ENCODE results near the gene IL16.

IL16 gene

DNA sequence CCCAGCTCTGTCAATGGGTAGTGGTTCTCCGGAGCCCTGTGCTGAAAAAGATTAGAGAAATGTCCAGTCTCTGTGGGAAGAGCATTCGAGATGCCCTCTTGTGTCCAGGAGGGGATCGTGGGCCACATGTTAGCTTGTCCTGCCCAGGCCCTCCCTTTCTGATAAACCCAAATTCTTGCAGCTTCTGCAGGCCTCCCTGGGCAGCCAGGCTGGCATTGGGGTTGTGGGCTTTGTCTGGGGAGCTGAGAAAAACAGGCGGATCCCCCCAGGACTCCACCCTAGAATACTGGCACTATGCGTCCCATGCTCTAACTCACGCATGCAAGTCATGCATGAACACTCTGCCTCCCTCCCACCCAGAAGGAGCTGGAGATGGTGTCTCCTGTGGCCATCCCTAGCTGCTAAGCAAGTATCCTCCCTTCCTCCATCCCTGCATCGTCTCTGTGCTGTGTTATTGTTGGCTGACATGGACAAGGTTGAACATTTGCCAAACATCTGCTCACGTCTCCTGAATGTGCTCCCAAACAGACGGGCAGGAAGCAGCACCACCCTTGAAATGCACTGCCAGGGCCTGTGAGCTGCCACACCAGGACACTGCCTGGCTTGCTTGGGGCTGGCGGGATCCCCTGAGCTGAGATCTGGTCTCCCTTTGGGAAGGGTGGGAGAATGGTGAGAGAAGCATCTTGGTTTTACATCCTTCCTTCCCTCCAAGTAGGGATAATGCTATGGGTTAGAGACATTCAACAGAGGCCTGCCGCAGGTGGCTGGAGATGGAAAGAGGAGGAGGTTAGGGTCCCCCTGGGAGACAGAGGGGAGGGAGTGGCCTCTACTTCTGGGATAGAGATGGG is 36.1 kb upstream of the IL16 start:
- no peak overlapping the region for H3K9ac ChIP-seq (ENCODE audit: low read depth in 1 of 2, low read length in 2 of 2)
- no peaks in the 10 kb centered on the region for H3K27me3 ChIP-seq (ENCODE audit: control insufficient read depth in 1 of 2, insufficient read depth in 2 of 2, low read length in 2 of 2)
- H3K36me3 ChIP-seq (ENCODE audit: control insufficient read depth in 1 of 2, insufficient read depth in 2 of 2, low read length in 2 of 2), result no peaks in the 10 kb centered on the region
- H3K4me3 ChIP-seq (ENCODE audit: low read depth in 1 of 2, low read length in 2 of 2), result no peak overlapping the region
- no peaks in the 10 kb centered on the region for H3K9me3 ChIP-seq (ENCODE audit: control insufficient read depth in 1 of 2, low read length in 2 of 2)
- H3K27ac ChIP-seq (ENCODE audit: low read depth, low read length), result no peak overlapping the region
- H3K4me1 ChIP-seq (ENCODE audit: control insufficient read depth in 1 of 2, insufficient read depth in 2 of 2, low read length in 2 of 2), result peaks cover 0 to 3% of the 10 kb centered on the region in 2 donors

DNA sequence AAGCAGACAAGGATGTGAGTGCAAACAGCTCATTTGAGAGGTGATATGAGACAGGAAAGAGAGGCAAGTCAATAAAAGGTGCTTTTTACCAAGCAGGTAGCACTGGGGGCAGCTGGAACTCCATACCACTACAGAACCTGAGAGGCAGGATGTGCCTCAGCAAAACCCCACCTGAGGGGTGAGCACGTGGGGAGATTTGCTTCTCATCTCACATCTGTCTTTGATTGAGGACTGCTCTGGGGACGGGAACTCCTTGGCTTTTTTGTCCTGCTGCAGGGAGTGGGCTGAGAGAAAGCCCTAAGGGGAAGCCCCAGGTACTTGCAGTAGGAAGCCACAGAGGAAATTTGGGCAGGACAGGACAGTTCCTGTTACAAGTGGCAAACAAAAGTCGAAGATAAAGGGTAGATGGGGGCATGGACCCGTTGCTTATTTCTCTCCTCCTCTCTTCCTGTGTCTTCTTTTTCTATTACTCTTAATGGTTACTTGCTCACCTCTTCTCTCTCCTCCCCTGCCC is 35.5 kb upstream of the IL16 start:
- Histone ChIP-seq H3K4me3 (ENCODE audit: low read depth in 1 of 2, low read length in 2 of 2) (no peak overlapping the region), H3K36me3 (ENCODE audit: control insufficient read depth in 1 of 2, insufficient read depth in 2 of 2, low read length in 2 of 2) (no peaks in the 10 kb centered on the region), H3K4me1 (ENCODE audit: control insufficient read depth in 1 of 2, insufficient read depth in 2 of 2, low read length in 2 of 2) (peaks cover 0 to 3% of the 10 kb centered on the region in 2 donors), H3K9me3 (ENCODE audit: control insufficient read depth in 1 of 2, low read length in 2 of 2) (no peaks in the 10 kb centered on the region), H3K27ac (ENCODE audit: low read depth, low read length) (no peak overlapping the region), H3K9ac (ENCODE audit: low read depth in 1 of 2, low read length in 2 of 2) (no peak overlapping the region), H3K27me3 (ENCODE audit: control insufficient read depth in 1 of 2, insufficient read depth in 2 of 2, low read length in 2 of 2) (no peaks in the 10 kb centered on the region)

DNA sequence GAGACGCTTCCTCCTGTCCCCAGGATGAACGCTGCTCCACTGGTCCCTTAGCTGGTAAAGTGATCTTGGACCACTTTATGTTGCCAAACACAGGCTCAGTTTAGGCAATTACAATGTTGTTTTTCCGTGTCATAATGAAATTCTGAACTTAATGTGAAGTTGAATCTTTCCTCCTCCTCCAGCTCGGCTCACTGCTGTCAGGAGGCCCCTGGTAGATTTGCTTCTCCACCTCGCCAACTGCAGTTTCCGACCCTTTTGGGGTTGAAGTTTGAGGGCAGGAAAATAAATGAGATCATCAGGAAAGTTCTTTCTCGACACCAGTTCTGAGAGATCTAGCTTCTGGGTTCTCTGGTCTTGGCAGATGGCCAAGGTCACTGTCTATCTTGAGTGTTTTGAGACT is 34.8 kb upstream of the IL16 start:
- Histone ChIP-seq H3K9ac (ENCODE audit: low read depth in 1 of 2, low read length in 2 of 2) (no peak overlapping the region), H3K27me3 (ENCODE audit: control insufficient read depth in 1 of 2, insufficient read depth in 2 of 2, low read length in 2 of 2) (no peaks in the 10 kb centered on the region), H3K4me3 (ENCODE audit: low read depth in 1 of 2, low read length in 2 of 2) (no peak overlapping the region), H3K4me1 (ENCODE audit: control insufficient read depth in 1 of 2, insufficient read depth in 2 of 2, low read length in 2 of 2) (peaks cover 0 to 3% of the 10 kb centered on the region in 2 donors), H3K9me3 (ENCODE audit: control insufficient read depth in 1 of 2, low read length in 2 of 2) (no peaks in the 10 kb centered on the region), H3K36me3 (ENCODE audit: control insufficient read depth in 1 of 2, insufficient read depth in 2 of 2, low read length in 2 of 2) (no peaks in the 10 kb centered on the region), H3K27ac (ENCODE audit: low read depth, low read length) (no peak overlapping the region)

DNA sequence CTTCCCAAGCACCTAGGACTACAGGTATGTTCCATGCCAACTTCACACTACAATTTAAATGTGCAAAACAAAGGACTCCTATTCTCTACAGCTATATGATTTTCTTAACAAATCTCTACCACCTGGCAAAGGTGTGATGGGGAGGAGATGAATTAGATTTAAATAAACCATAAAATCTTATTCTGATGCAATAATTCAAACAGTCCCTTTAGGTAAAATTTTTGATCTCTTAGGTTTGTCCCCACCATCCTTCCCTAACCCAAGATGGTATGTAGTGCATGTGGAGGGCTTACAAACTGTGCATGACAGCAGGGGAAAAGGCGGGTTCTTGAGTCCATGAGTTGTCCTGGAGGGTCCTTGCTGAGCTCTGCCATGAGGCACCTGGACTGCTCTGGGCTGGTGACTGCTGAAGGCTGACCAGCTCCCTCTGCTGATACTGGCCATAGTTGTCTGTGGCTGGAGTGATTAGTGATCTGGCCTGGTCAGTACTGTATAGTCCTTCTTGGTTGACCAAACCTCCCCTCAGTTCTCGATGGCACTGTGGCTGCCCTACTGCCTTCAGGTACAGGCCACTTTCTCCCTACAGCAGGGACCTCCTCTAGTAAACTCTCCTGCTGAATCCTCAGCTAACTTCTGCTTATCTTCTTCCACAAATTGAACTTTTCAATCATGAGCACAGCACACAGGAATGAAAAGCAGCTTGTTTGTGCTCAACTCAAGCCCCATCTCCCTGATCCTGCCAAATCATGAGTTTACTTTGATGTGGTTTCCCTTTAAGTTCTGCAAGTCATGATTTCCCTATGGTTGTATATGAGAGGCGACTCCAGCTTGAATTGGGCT is 32.5 kb upstream of the IL16 start:
- H3K9ac ChIP-seq (ENCODE audit: low read depth in 1 of 2, low read length in 2 of 2), result no peak overlapping the region
- H3K36me3 ChIP-seq (ENCODE audit: control insufficient read depth in 1 of 2, insufficient read depth in 2 of 2, low read length in 2 of 2), result no peaks in the 10 kb centered on the region
- H3K27ac ChIP-seq (ENCODE audit: low read depth, low read length), result no peak overlapping the region
- no peak overlapping the region for H3K4me3 ChIP-seq (ENCODE audit: low read depth in 1 of 2, low read length in 2 of 2)
- H3K4me1 ChIP-seq (ENCODE audit: control insufficient read depth in 1 of 2, insufficient read depth in 2 of 2, low read length in 2 of 2), result peaks cover 3 to 7% of the 10 kb centered on the region in 2 donors
- H3K27me3 ChIP-seq (ENCODE audit: control insufficient read depth in 1 of 2, insufficient read depth in 2 of 2, low read length in 2 of 2), result no peaks in the 10 kb centered on the region
- no peaks in the 10 kb centered on the region for H3K9me3 ChIP-seq (ENCODE audit: control insufficient read depth in 1 of 2, low read length in 2 of 2)

DNA sequence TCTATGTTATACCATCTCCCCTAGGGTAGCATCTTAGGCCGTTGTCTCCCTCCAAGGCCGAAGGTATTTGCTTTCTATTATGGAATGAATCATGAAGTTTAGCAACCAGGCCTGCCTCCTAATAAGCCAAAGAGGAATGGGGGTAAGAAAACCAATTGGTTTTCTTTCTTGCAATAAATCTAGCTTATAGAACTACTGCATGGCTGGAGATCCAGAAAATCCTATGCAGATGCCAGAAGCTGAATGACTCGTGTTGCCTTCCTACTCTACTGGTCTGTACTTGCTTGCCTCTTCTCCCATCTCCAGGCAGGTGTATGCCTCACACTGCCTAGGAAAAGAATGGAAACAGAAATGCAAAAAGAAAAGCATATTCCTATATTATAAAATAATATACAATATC is 31.1 kb upstream of the IL16 start:
- H3K4me1 ChIP-seq (ENCODE audit: control insufficient read depth in 1 of 2, insufficient read depth in 2 of 2, low read length in 2 of 2), result peaks cover 2 to 7% of the 10 kb centered on the region in 2 donors
- no peaks in the 10 kb centered on the region for H3K27me3 ChIP-seq (ENCODE audit: control insufficient read depth in 1 of 2, insufficient read depth in 2 of 2, low read length in 2 of 2)
- no peak overlapping the region for H3K4me3 ChIP-seq (ENCODE audit: low read depth in 1 of 2, low read length in 2 of 2)
- no peaks in the 10 kb centered on the region for H3K9me3 ChIP-seq (ENCODE audit: control insufficient read depth in 1 of 2, low read length in 2 of 2)
- H3K27ac ChIP-seq (ENCODE audit: low read depth, low read length), result no peak overlapping the region
- no peaks in the 10 kb centered on the region for H3K36me3 ChIP-seq (ENCODE audit: control insufficient read depth in 1 of 2, insufficient read depth in 2 of 2, low read length in 2 of 2)
- H3K9ac ChIP-seq (ENCODE audit: low read depth in 1 of 2, low read length in 2 of 2), result no peak overlapping the region

DNA sequence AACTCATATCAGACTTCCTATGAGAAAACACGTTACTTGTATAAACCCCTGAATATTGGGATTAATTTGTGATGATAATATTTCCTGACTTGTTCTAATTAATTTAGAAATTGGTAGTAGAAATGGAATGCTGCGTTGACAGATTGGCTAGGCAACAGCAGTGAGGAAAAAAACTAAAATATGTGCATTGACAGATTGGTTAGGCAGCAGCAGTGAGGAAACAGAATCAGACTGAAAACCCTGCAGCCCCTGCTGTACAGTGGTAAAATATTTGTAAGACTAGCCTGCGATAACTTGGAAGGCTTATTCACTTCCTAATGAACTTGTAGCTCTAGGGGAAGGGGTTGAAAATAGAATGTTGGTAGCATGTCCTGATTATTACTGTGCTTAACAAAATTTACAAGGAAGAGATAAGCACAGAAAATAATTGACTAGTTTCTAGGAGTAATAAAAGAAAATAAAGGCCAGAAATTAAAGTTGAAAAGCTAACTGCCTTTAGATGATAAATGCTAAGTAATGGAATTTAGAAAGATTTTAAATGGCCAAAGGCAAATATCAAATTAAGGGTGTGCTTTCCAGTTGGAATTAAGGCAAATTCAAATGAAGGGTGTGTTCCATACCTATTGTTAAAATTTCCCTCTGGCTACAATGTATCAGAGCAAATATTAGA is 29.9 kb upstream of the IL16 start:
- Histone ChIP-seq H3K27me3 (ENCODE audit: control insufficient read depth in 1 of 2, insufficient read depth in 2 of 2, low read length in 2 of 2) (peaks cover 0 to 4% of the 10 kb centered on the region in 2 donors), H3K4me1 (ENCODE audit: control insufficient read depth in 1 of 2, insufficient read depth in 2 of 2, low read length in 2 of 2) (peaks cover 0 to 7% of the 10 kb centered on the region in 2 donors), H3K27ac (ENCODE audit: low read depth, low read length) (no peak overlapping the region), H3K36me3 (ENCODE audit: control insufficient read depth in 1 of 2, insufficient read depth in 2 of 2, low read length in 2 of 2) (no peaks in the 10 kb centered on the region), H3K4me3 (ENCODE audit: low read depth in 1 of 2, low read length in 2 of 2) (no peak overlapping the region), H3K9me3 (ENCODE audit: control insufficient read depth in 1 of 2, low read length in 2 of 2) (no peaks in the 10 kb centered on the region), H3K9ac (ENCODE audit: low read depth in 1 of 2, low read length in 2 of 2) (no peak overlapping the region)

DNA sequence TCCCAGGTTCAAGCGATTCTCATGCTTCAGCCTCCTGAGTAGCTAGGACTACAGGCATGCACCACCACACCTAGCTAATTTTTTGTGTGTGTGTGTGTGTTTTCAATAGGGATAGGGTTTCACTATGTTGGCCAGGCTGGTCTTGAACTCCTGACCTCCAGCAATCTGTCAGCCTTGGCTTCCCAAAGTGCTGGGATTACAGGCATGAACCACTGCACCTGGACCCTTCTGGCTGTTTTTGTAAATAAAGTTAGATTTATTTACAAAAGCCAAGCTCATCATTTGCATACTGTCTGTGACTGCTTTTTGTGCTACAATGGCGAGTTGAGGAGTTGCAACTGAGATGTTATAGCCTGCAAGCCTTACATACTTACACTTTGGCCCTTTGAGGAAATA is 28.6 kb upstream of the IL16 start:
- no peaks in the 10 kb centered on the region for H3K36me3 ChIP-seq (ENCODE audit: control insufficient read depth in 1 of 2, insufficient read depth in 2 of 2, low read length in 2 of 2)
- H3K9me3 ChIP-seq (ENCODE audit: control insufficient read depth in 1 of 2, low read length in 2 of 2), result no peaks in the 10 kb centered on the region
- no peak overlapping the region for H3K9ac ChIP-seq (ENCODE audit: low read depth in 1 of 2, low read length in 2 of 2)
- peaks cover 0 to 7% of the 10 kb centered on the region in 2 donors for H3K4me1 ChIP-seq (ENCODE audit: control insufficient read depth in 1 of 2, insufficient read depth in 2 of 2, low read length in 2 of 2)
- H3K27me3 ChIP-seq (ENCODE audit: control insufficient read depth in 1 of 2, insufficient read depth in 2 of 2, low read length in 2 of 2), result peaks cover 0 to 4% of the 10 kb centered on the region in 2 donors
- H3K4me3 ChIP-seq (ENCODE audit: low read depth in 1 of 2, low read length in 2 of 2), result no peak overlapping the region
- no peak overlapping the region for H3K27ac ChIP-seq (ENCODE audit: low read depth, low read length)

DNA sequence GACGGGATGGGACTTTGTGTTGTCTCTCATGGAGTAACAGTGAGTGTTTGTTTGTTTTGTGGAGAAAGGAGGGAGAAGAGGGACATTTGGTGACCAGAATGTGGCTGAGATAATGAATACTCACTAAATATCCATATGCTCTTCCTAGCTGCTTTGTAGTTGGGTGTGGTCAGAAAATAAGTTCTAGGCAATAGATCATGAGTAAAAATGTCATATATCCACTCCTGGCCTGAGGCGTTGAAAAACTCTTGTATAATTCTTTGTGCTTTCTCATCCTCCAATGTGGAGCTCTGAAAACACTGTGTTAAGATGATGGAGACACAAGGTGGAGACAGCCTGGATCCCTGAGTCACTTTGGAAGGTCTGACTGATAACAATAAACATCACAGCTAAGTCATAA is 28.0 kb upstream of the IL16 start:
- no peaks in the 10 kb centered on the region for H3K36me3 ChIP-seq (ENCODE audit: control insufficient read depth in 1 of 2, insufficient read depth in 2 of 2, low read length in 2 of 2)
- no peaks in the 10 kb centered on the region for H3K9me3 ChIP-seq (ENCODE audit: control insufficient read depth in 1 of 2, low read length in 2 of 2)
- H3K27ac ChIP-seq (ENCODE audit: low read depth, low read length), result no peak overlapping the region
- no peak overlapping the region for H3K4me3 ChIP-seq (ENCODE audit: low read depth in 1 of 2, low read length in 2 of 2)
- peaks cover 0 to 7% of the 10 kb centered on the region in 2 donors for H3K4me1 ChIP-seq (ENCODE audit: control insufficient read depth in 1 of 2, insufficient read depth in 2 of 2, low read length in 2 of 2)
- H3K9ac ChIP-seq (ENCODE audit: low read depth in 1 of 2, low read length in 2 of 2), result no peak overlapping the region
- H3K27me3 ChIP-seq (ENCODE audit: control insufficient read depth in 1 of 2, insufficient read depth in 2 of 2, low read length in 2 of 2), result peaks cover 0 to 4% of the 10 kb centered on the region in 2 donors

DNA sequence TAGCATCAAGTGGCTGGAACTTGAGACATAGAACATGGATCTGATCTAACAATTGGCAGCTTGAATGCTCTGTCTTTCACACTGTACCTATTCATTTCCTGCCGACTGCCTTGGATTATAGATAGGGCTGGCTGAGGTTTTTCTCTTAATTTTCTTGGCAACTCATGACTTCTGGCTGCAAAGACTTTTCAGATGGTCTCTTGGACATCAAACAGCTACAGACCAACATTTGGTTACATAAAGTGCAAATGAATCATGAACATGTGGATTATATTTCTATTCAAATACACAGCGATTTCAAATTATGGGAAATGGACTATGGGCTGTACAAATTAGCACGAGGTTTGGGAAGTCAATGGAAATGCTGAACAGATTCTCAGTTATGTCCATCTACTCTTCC is 26.2 kb upstream of the IL16 start:
- Histone ChIP-seq H3K27ac (ENCODE audit: low read depth, low read length) (no peak overlapping the region), H3K36me3 (ENCODE audit: control insufficient read depth in 1 of 2, insufficient read depth in 2 of 2, low read length in 2 of 2) (no peaks in the 10 kb centered on the region), H3K27me3 (ENCODE audit: control insufficient read depth in 1 of 2, insufficient read depth in 2 of 2, low read length in 2 of 2) (peaks cover 0 to 4% of the 10 kb centered on the region in 2 donors), H3K4me1 (ENCODE audit: control insufficient read depth in 1 of 2, insufficient read depth in 2 of 2, low read length in 2 of 2) (peaks cover 0 to 7% of the 10 kb centered on the region in 2 donors), H3K9ac (ENCODE audit: low read depth in 1 of 2, low read length in 2 of 2) (no peak overlapping the region), H3K9me3 (ENCODE audit: control insufficient read depth in 1 of 2, low read length in 2 of 2) (no peaks in the 10 kb centered on the region), H3K4me3 (ENCODE audit: low read depth in 1 of 2, low read length in 2 of 2) (no peak overlapping the region)

Measured in duodenal mucosa (tissue), 2 donors.